Ovary (tissue), 9 donors: ENCODE data around the gene PROZ. TPM values are rescaled to one million over a fixed set of nuclear protein-coding genes. Genes with fewer than 3 reads are reported as not detected.

Experiments used
- DNase-seq, 5 donors: peaks; one replicate each; pipeline ENCODE4 v3.0.0-alpha.2; 2019 to 2020
- H3K27ac ChIP-seq, 2 donors: fragments of 200-600 bp; one replicate each; pipeline versions ENCODE4 v1.5.1 to v1.8.0; 2019 to 2022
- H3K27me3 ChIP-seq: fragments of 200-600 bp; one replicate; pipeline ENCODE4 v1.8.0; 2022
- H3K36me3 ChIP-seq: fragments of 200-600 bp; sonication (generic); one replicate; pipeline ENCODE4 v1.5.1; 2019
- H3K4me1 ChIP-seq: one replicate; pipeline ENCODE4 v1.8.1; 2013; ENCODE audit warnings: mild to moderate bottlenecking, moderate library complexity; ENCODE audit not compliant: insufficient read depth
- H3K4me3 ChIP-seq: fragments of 200-600 bp; sonication (generic); one replicate; pipeline ENCODE4 v1.5.1; 2017
- H3K9me3 ChIP-seq, 2 donors: fragments of 200-600 bp in 1 of 2; sonication (generic) in 1 of 2; one replicate each; pipeline versions ENCODE4 v1.5.1 to v1.8.1; 2013 to 2019; ENCODE audit warnings: mild to moderate bottlenecking in 1 of 2, moderate library complexity in 1 of 2
- EP300 ChIP-seq: sonication (generic); formaldehyde crosslinking; IDR thresholded peaks from one replicate; pipeline ENCODE4 v1.6.1; 2017; ENCODE audit warnings: antibody characterized with exemption
- POLR2A ChIP-seq: fragments of 450-650 bp; IDR thresholded peaks from one replicate; pipeline ENCODE4 v1.6.1; 2017; ENCODE audit warnings: antibody characterized with exemption, mild to moderate bottlenecking, moderate library complexity
- WGBS, 3 donors: extraction: QIAGEN DNeasy Blood & Tissue Kit in 1 of 3; methylation state at CpG; one replicate each; pipeline versions ENCODE4 v1.1.5 to v1.1.7; 2013 to 2017; 5-methylcytosine and 5-hydroxymethylcytosine counted together
- intact Hi-C, 4 donors: fragments of 100-400 bp; cut with DNase I; formaldehyde crosslinking; loops; one replicate each; pipeline versions ENCODE4 v1.11.0 to v1.15.1; 2022 to 2023
- polyA plus RNA-seq, 2 donors: library from polyadenylated mRNA; stranded (reverse); fragments of 200-250 nt in 1 of 2; fragments of 350-450 nt in 1 of 2; fragmentation: Illumina TruSeq in 1 of 2; extraction: RNeasy Lipid Tissue Mini Kit (QIAGEN cat#74804) in 1 of 2; gene quantifications; one replicate each; pipeline ENCODE4 v1.2.3, GENCODE V29; 2013 to 2014
- total RNA-seq, 7 donors: library from RNA; depleted of rRNA in 2 of 7; stranded (reverse); fragments of >200 nt in 2 of 7; fragmentation: NEBNext Ultra II Directional in 3 of 7; extraction: Animal tissue kit (Norgen Biotek cat#: 25700) in 3 of 7; gene quantifications; one replicate each; pipeline versions ENCODE4 v1.1.0 to v1.2.4, GENCODE V29; 2016 to 2023
- TF ChIP-seq, protein P1 (sequence below), 3 donors: fragments of 450-650 bp in 2 of 3; fragments of 200-600 bp in 1 of 3; IDR thresholded peaks; one replicate each; pipeline versions ENCODE4 v1.5.1 to v1.8.0; 2016 to 2022; ENCODE audit warnings: antibody characterized with exemption in 3 of 3, mild to moderate bottlenecking in 1 of 3
- donor health status: DM: no; HTN: no; CAD: no; lungs with moderate emphysema.
- donor health status: DM: no; HTN: no; CAD: no.
- donor health status: Bipolar disorder and iron deficiency.
- donor health status: DM: yes; HTN: yes; CAD: no.
- donor health status: DM: no; HTN: no; CAD: no.
- donor health status: DM: yes; HTN: yes; CAD: no.

Gene PROZ
- total and polyA plus RNA-seq, 9 donors, result not detected

DNA sequence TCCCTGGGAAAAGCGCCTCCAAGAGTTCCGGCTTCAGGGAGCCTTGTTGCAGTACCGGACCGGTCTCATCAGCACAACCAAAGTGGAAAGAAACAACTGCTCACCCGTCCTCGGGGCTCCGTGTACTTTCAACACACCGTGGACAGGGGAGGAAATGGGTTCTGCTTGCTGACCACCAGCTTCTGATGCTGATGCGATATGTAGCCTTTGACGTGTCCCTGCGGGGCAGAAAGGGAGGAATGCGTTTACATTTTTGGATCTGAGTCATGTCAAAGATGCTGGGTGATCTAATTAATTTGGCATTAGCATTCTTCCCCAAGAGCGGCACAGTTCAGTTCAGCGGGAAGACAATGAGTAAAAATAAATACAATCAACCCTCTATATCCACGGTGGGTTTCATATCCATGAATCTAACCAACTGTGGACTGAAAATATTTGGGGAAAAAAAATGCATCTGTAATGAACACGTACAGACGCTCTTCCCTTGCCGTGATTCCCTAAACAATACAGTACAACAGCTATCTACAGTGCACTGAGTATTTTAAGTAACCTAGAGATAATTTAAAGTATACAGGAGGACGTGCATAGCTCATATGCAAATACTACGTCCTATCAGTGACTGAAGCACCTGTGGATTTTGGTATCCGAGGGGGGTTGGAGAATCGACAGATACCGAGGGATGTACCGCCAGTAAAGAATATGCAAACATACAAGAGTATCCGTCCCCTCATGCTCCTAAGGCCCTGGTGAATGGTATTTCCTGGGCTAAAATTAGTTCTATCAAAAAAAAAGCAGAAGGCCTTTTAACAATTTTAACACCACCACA is 19.8 kb downstream of the PROZ start:
- Histone ChIP-seq H3K27me3 (no peaks in the 10 kb centered on the region), H3K36me3 (no peaks in the 10 kb centered on the region), H3K4me1 (no peaks in the 10 kb centered on the region), H3K27ac (no peak overlapping the region), H3K9me3 (no peaks in the 10 kb centered on the region), H3K4me3 (no peak overlapping the region)
- DNase-seq, result no peak
- 75 to 84% (median 78%) methylated on average over 25 of the region's 25 CpGs for WGBS, 3 donors
- intact Hi-C loops, result no loop called here
- TF ChIP-seq, protein P1, sequence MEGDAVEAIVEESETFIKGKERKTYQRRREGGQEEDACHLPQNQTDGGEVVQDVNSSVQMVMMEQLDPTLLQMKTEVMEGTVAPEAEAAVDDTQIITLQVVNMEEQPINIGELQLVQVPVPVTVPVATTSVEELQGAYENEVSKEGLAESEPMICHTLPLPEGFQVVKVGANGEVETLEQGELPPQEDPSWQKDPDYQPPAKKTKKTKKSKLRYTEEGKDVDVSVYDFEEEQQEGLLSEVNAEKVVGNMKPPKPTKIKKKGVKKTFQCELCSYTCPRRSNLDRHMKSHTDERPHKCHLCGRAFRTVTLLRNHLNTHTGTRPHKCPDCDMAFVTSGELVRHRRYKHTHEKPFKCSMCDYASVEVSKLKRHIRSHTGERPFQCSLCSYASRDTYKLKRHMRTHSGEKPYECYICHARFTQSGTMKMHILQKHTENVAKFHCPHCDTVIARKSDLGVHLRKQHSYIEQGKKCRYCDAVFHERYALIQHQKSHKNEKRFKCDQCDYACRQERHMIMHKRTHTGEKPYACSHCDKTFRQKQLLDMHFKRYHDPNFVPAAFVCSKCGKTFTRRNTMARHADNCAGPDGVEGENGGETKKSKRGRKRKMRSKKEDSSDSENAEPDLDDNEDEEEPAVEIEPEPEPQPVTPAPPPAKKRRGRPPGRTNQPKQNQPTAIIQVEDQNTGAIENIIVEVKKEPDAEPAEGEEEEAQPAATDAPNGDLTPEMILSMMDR (IDR thresholded peaks at IDR 0.05), result no peak
- no peak for TF ChIP-seq POLR2A
- no peak for TF ChIP-seq EP300

GRCh38 chr13:113178896-113179167 is 20.4 kb downstream of the PROZ start:
- Histone ChIP-seq H3K27ac (no peak overlapping the region), H3K4me1 (no peaks in the 10 kb centered on the region), H3K4me3 (no peak overlapping the region), H3K36me3 (no peaks in the 10 kb centered on the region), H3K27me3 (no peaks in the 10 kb centered on the region), H3K9me3 (no peaks in the 10 kb centered on the region)
- intact Hi-C loops, result no loop called here
- DNase-seq, result no peak
- WGBS, 3 donors, result 85 to 90% (median 87%) methylated on average over 3 of the region's 3 CpGs
- TF ChIP-seq EP300, result no peak
- TF ChIP-seq, protein P1 (IDR thresholded peaks at IDR 0.05), result no peak
- no peak for TF ChIP-seq POLR2A

- WGBS, 3 donors, result 84 to 86% (median 85%) methylated on average over 28 of the region's 28 CpGs
- no peak for DNase-seq
- TF ChIP-seq, protein P1 (IDR thresholded peaks at IDR 0.05), result no peak
- TF ChIP-seq EP300 (no peak), POLR2A (no peak)
- intact Hi-C loops, result no loop called here
- H3K9me3 ChIP-seq, result no peaks in the 10 kb centered on the region
- no peaks in the 10 kb centered on the region for H3K27me3 ChIP-seq
- no peak overlapping the region for H3K4me3 ChIP-seq
- H3K27ac ChIP-seq, result no peak overlapping the region
- H3K36me3 ChIP-seq, result no peaks in the 10 kb centered on the region
- H3K4me1 ChIP-seq, result no peaks in the 10 kb centered on the region
Observed at GRCh38 chr13:113179374-113180230, 21.2 kb downstream of the PROZ start.

DNA sequence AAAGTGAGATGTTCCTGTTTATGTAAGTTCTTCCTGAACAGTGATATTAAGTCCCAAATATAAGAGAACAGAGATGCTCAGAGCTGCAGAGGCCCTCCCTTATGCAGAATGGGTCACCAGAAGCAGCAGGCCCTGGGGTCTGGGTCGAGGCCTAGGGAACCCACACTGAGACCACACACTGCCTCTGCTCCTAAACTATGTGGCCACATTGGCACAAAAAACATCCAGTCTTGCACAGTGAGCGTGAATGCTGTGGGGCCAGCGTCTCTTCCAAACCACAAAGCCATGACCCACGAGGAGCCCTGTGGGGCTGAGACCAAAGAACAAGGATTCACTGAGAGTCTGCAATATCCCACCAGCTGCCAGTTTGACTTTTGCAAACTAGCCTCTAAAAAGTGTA is 23.6 kb downstream of the PROZ start:
- H3K9me3 ChIP-seq, result no peaks in the 10 kb centered on the region
- TF ChIP-seq POLR2A (no peak), EP300 (no peak)
- TF ChIP-seq, protein P1 (IDR thresholded peaks at IDR 0.05), result no peak
- H3K27ac ChIP-seq, result no peak overlapping the region
- no peaks in the 10 kb centered on the region for H3K27me3 ChIP-seq
- no peak for DNase-seq
- 79 to 84% (median 82%) methylated on average over 4 of the region's 4 CpGs for WGBS, 3 donors
- no peaks in the 10 kb centered on the region for H3K4me1 ChIP-seq
- intact Hi-C loops, result no loop called here
- H3K36me3 ChIP-seq, result no peaks in the 10 kb centered on the region
- no peak overlapping the region for H3K4me3 ChIP-seq
